Duodenal mucosa (tissue), 2 donors: ENCODE data around the gene ARL15.

ENCODE experiments used
- H3K27ac ChIP-seq: one replicate; pipeline ENCODE4 v1.7.0; 2013; ENCODE audit warnings: low read depth, low read length
- H3K27me3 ChIP-seq, 2 donors: one replicate each; pipeline ENCODE4 v1.7.0; 2013; ENCODE audit warnings: low read length in 2 of 2, control low read depth in 1 of 2; ENCODE audit not compliant: insufficient read depth in 2 of 2, control insufficient read depth in 1 of 2
- H3K36me3 ChIP-seq, 2 donors: one replicate each; pipeline ENCODE4 v1.7.0; 2013; ENCODE audit warnings: low read length in 2 of 2, control low read depth in 1 of 2; ENCODE audit not compliant: insufficient read depth in 2 of 2, control insufficient read depth in 1 of 2
- H3K4me1 ChIP-seq, 2 donors: one replicate each; pipeline ENCODE4 v1.7.0; 2013; ENCODE audit warnings: low read length in 2 of 2, control low read depth in 1 of 2; ENCODE audit not compliant: insufficient read depth in 2 of 2, control insufficient read depth in 1 of 2
- H3K4me3 ChIP-seq, 2 donors: one replicate each; pipeline ENCODE4 v1.7.0; 2013; ENCODE audit warnings: low read length in 2 of 2, low read depth in 1 of 2
- H3K9ac ChIP-seq, 2 donors: one replicate each; pipeline ENCODE4 v1.7.0; 2013; ENCODE audit warnings: low read length in 2 of 2, low read depth in 1 of 2
- H3K9me3 ChIP-seq, 2 donors: one replicate each; pipeline ENCODE4 v1.7.0; 2013; ENCODE audit warnings: low read length in 2 of 2, control low read depth in 1 of 2; ENCODE audit not compliant: control insufficient read depth in 1 of 2

Gene ARL15

GRCh38 chr5:54162184-54162583, 148.2 kb downstream of the ARL15 start:
- Histone ChIP-seq H3K27me3 (no peaks in the 10 kb centered on the region), H3K36me3 (no peaks in the 10 kb centered on the region)

GRCh38 chr5:54160329-54160728, 150.0 kb downstream of the ARL15 start:
- no peaks in the 10 kb centered on the region for H3K27me3 ChIP-seq
- H3K36me3 ChIP-seq = no peaks in the 10 kb centered on the region
- no peaks in the 10 kb centered on the region for H3K9me3 ChIP-seq
- H3K4me3 ChIP-seq = no peak overlapping the region
- no peaks in the 10 kb centered on the region for H3K4me1 ChIP-seq
- H3K27ac ChIP-seq = no peak overlapping the region
- no peak overlapping the region for H3K9ac ChIP-seq

More at GRCh38 chr5:54162184-54162583, 148.2 kb downstream of the ARL15 start:
- Histone ChIP-seq H3K4me3 (no peak overlapping the region), H3K4me1 (no peaks in the 10 kb centered on the region), H3K27ac (no peak overlapping the region), H3K9me3 (no peaks in the 10 kb centered on the region), H3K9ac (no peak overlapping the region)

GRCh38 chr5:54159893-54160195, 150.5 kb downstream of the ARL15 start:
- no peaks in the 10 kb centered on the region for H3K27me3 ChIP-seq
- no peaks in the 10 kb centered on the region for H3K9me3 ChIP-seq
- H3K36me3 ChIP-seq = no peaks in the 10 kb centered on the region
- H3K4me1 ChIP-seq = no peaks in the 10 kb centered on the region
- no peak overlapping the region for H3K4me3 ChIP-seq
- no peak overlapping the region for H3K9ac ChIP-seq
- no peak overlapping the region for H3K27ac ChIP-seq

GRCh38 chr5:54159153-54159892, 151.1 kb downstream of the ARL15 start:
- Histone ChIP-seq H3K27ac (no peak overlapping the region), H3K9me3 (no peaks in the 10 kb centered on the region), H3K27me3 (no peaks in the 10 kb centered on the region), H3K4me1 (no peaks in the 10 kb centered on the region), H3K36me3 (no peaks in the 10 kb centered on the region), H3K4me3 (no peak overlapping the region), H3K9ac (no peak overlapping the region)

- no peak overlapping the region for H3K4me3 ChIP-seq
- H3K36me3 ChIP-seq = peaks cover 0 to 5% of the 10 kb centered on the region in 2 donors
- no peaks in the 10 kb centered on the region for H3K4me1 ChIP-seq
- H3K9ac ChIP-seq = no peak overlapping the region
- H3K27me3 ChIP-seq = no peaks in the 10 kb centered on the region
- no peaks in the 10 kb centered on the region for H3K9me3 ChIP-seq
- H3K27ac ChIP-seq = no peak overlapping the region
These were observed 153.8 kb downstream of the ARL15 start for GRCh38 chr5:54156577-54156976.

GRCh38 chr5:54150841-54151240, 159.5 kb downstream of the ARL15 start:
- Histone ChIP-seq H3K36me3 (peaks cover 0 to 5% of the 10 kb centered on the region in 2 donors), H3K27me3 (no peaks in the 10 kb centered on the region), H3K4me1 (peaks cover 0 to 11% of the 10 kb centered on the region in 2 donors), H3K9me3 (no peaks in the 10 kb centered on the region), H3K9ac (no peak overlapping the region), H3K4me3 (no peak overlapping the region), H3K27ac (no peak overlapping the region)

- peaks cover 0 to 3% of the 10 kb centered on the region in 2 donors for H3K36me3 ChIP-seq
- H3K9me3 ChIP-seq = no peaks in the 10 kb centered on the region
- no peak overlapping the region for H3K27ac ChIP-seq
- no peaks in the 10 kb centered on the region for H3K27me3 ChIP-seq
- peaks cover 0 to 11% of the 10 kb centered on the region in 2 donors for H3K4me1 ChIP-seq
- no peak overlapping the region for H3K4me3 ChIP-seq
- H3K9ac ChIP-seq = no peak overlapping the region
These were observed 161.5 kb downstream of the ARL15 start for GRCh38 chr5:54148858-54149257.

GRCh38 chr5:54148067-54148845, 162.1 kb downstream of the ARL15 start:
- H3K4me1 ChIP-seq = peaks cover 0 to 11% of the 10 kb centered on the region in 2 donors

GRCh38 chr5:54146916-54147315, 163.5 kb downstream of the ARL15 start:
- Histone ChIP-seq H3K4me1 (peaks cover 0 to 11% of the 10 kb centered on the region in 2 donors), H3K27ac (no peak overlapping the region), H3K4me3 (no peak overlapping the region), H3K36me3 (no peaks in the 10 kb centered on the region), H3K9ac (no peak overlapping the region), H3K27me3 (no peaks in the 10 kb centered on the region), H3K9me3 (no peaks in the 10 kb centered on the region)

More at GRCh38 chr5:54148067-54148845, 162.1 kb downstream of the ARL15 start:
- no peaks in the 10 kb centered on the region for H3K9me3 ChIP-seq
- no peak overlapping the region for H3K27ac ChIP-seq
- no peaks in the 10 kb centered on the region for H3K27me3 ChIP-seq
- H3K9ac ChIP-seq = no peak overlapping the region
- H3K4me3 ChIP-seq = no peak overlapping the region
- no peaks in the 10 kb centered on the region for H3K36me3 ChIP-seq

GRCh38 chr5:54146390-54146789, 164.0 kb downstream of the ARL15 start:
- no peak overlapping the region for H3K9ac ChIP-seq
- no peaks in the 10 kb centered on the region for H3K27me3 ChIP-seq
- H3K9me3 ChIP-seq = no peaks in the 10 kb centered on the region
- no peaks in the 10 kb centered on the region for H3K36me3 ChIP-seq
- peaks cover 0 to 11% of the 10 kb centered on the region in 2 donors for H3K4me1 ChIP-seq
- no peak overlapping the region for H3K27ac ChIP-seq
- H3K4me3 ChIP-seq = no peak overlapping the region
